K562 (cell line): ENCODE measurements around the gene TBC1D16. TPM values are rescaled to one million over a fixed set of nuclear protein-coding genes. Genes with fewer than 3 reads are reported as not detected.

Source experiments
- ATAC-seq: fragments of 200-7000 bp; cut with Tn5 transposase; 3 replicates; pipeline ENCODE4 v1.9.1; 2020; ENCODE audit warnings: moderate library complexity
- BruUV-seq: library from RNA; stranded (reverse); fragments of 400-500 nt; replicated peaks from 2 replicates; lab custom pipeline; 2021; lab: Mats Ljungman, UMichigan
- CTCF ChIA-PET: fragments of 300-600 bp; formaldehyde crosslinking; extraction: SDS; loops from one replicate; lab custom pipeline; 2021; ENCODE audit warnings: low intra/inter-chr PET ratio; lab: Yijun Ruan, JAX
- POLR2A ChIA-PET: fragments of 300-600, 350-650 bp; sonication (Branson Sonifier 250); formaldehyde crosslinking; extraction: SDS; loops from one replicate; lab custom pipeline; 2021; ENCODE audit warnings: antibody characterized with exemption, inconsistent platforms; lab: Yijun Ruan, JAX
- DNase-seq, 4 experiments: peaks; one replicate each; pipeline versions ENCODE4 v3.0.0 to v3.0.0-alpha.2; 2011 to 2018; ENCODE audit warnings: low spot score in 3 of 4, mixed read lengths in 3 of 4; ENCODE audit errors: extremely low read depth in 1 of 4
- FAIRE-seq: peaks from 2 replicates; lab custom pipeline; 2011; peaks lifted over from hg19 to GRCh38; lab: Jason Lieb, UNC
- H2AFZ ChIP-seq: 2 replicates; pipeline ENCODE4 v1.6.0; 2011; ENCODE audit warnings: low read depth, low read length, control low read depth, inconsistent platforms
- H3K27ac ChIP-seq: fragments of 200-600 bp; 3 replicates; pipeline ENCODE4 v1.8.0; 2011; ENCODE audit warnings: low read depth, mild to moderate bottlenecking, control low read depth, inconsistent platforms, low read length, moderate library complexity, mixed read lengths; ENCODE audit errors: extremely low read depth
- H3K27me3 ChIP-seq, 2 experiments: fragments of 300-600 bp in 1 of 2; 2 replicates in 1 of 2; 3 replicates in 1 of 2; pipeline versions ENCODE4 v1.6.0 to v1.8.0; 2011; ENCODE audit warnings: inconsistent platforms in 2 of 2, low read length in 2 of 2, mild to moderate bottlenecking in 1 of 2, mixed read lengths in 1 of 2, moderate library complexity in 1 of 2; ENCODE audit not compliant: control insufficient read depth in 2 of 2, insufficient read depth in 2 of 2
- H3K36me3 ChIP-seq: fragments of 300-600 bp; 3 replicates; pipeline ENCODE4 v1.8.0; 2011; ENCODE audit warnings: mild to moderate bottlenecking, low read length, inconsistent platforms; ENCODE audit not compliant: control insufficient read depth, insufficient read depth
- H3K4me1 ChIP-seq, 2 experiments: fragments of 200-600 bp in 1 of 2; replicated peaks in 1 of 2; 2 replicates in 1 of 2; 3 replicates in 1 of 2; pipeline versions ENCODE4 v1.5.1 to v1.8.0; 2011; ENCODE audit warnings: inconsistent platforms in 2 of 2, low read length in 2 of 2, mild to moderate bottlenecking in 1 of 2, mixed read lengths in 1 of 2, moderate library complexity in 1 of 2; ENCODE audit not compliant: control insufficient read depth in 2 of 2, insufficient read depth in 2 of 2
- H3K4me2 ChIP-seq: 2 replicates; pipeline ENCODE4 v1.6.1; 2011; ENCODE audit warnings: low read length, control low read depth, inconsistent platforms, mixed read lengths; ENCODE audit not compliant: insufficient read depth
- H3K4me3 ChIP-seq: fragments of 200-600 bp; sonication (generic), shearing (Covaris generic); 2 replicates; pipeline ENCODE4 v1.5.1; 2016; ENCODE audit warnings: control low read depth, inconsistent platforms
- H3K79me2 ChIP-seq: fragments of 200-600 bp; 3 replicates; pipeline ENCODE4 v1.8.0; 2011; ENCODE audit warnings: low read length, inconsistent platforms; ENCODE audit not compliant: control insufficient read depth, insufficient read depth
- H3K9ac ChIP-seq, 2 experiments: 2 replicates each; pipeline versions ENCODE4 v1.6.0 to v1.6.1; 2011; ENCODE audit warnings: low read depth in 2 of 2, low read length in 2 of 2, control low read depth in 1 of 2, inconsistent platforms in 1 of 2, mild to moderate bottlenecking in 1 of 2, mixed read lengths in 1 of 2; ENCODE audit not compliant: insufficient read depth in 1 of 2
- H3K9me1 ChIP-seq: one replicate; pipeline ENCODE4 v1.6.0; 2011; ENCODE audit warnings: inconsistent platforms, mild to moderate bottlenecking, low read length, moderate library complexity; ENCODE audit not compliant: control insufficient read depth, insufficient read depth
- H3K9me3 ChIP-seq: replicated peaks from 2 replicates; pipeline ENCODE4 v1.5.1; 2011; ENCODE audit warnings: low read depth, low read length, inconsistent platforms; ENCODE audit not compliant: control insufficient read depth, insufficient read depth
- H4K20me1 ChIP-seq: replicated peaks from 2 replicates; pipeline ENCODE4 v1.6.1; 2011; ENCODE audit warnings: low read length, inconsistent platforms, mixed read lengths; ENCODE audit not compliant: control insufficient read depth, insufficient read depth
- BCOR ChIP-seq: fragments of 450-650 bp; IDR thresholded peaks from 2 replicates; pipeline ENCODE4 v1.6.1; 2016
- CAMTA2 ChIP-seq: fragments of 250-450 bp; sonication (Bioruptor Pico); conservative IDR thresholded peaks from 2 replicates; pipeline ENCODE4 v1.5.1; 2022
- CEBPG ChIP-seq, 3 experiments: fragments of 200-800 bp in 1 of 3; sonication (Bioruptor generic) in 1 of 3; sonication (generic) in 1 of 3; formaldehyde crosslinking in 1 of 3; IDR thresholded peaks in 2 of 3; conservative IDR thresholded peaks in 1 of 3; 2 replicates each; pipeline versions ENCODE4 v1.6.1 to v1.8.0; 2016 to 2022; ENCODE audit warnings: missing compliant biosample characterization in 2 of 3, missing genetic modification characterization in 2 of 3, mild to moderate bottlenecking in 1 of 3, missing genetic modification reagents in 1 of 3
- ELF1 ChIP-seq: fragments of 200-800 bp; sonication (Bioruptor generic); IDR thresholded peaks from 2 replicates; pipeline ENCODE4 v1.6.1; 2016; ENCODE audit warnings: missing genetic modification characterization, missing compliant biosample characterization
- FOXM1 ChIP-seq, 2 experiments: fragments of 450-650 bp in 1 of 2; sonication (generic) in 1 of 2; formaldehyde crosslinking in 1 of 2; IDR thresholded peaks; 2 replicates each; pipeline versions ENCODE4 v1.6.1 to v1.9.0; 2017 to 2022; ENCODE audit warnings: low read depth in 2 of 2, mild to moderate bottlenecking in 2 of 2, missing genetic modification reagents in 1 of 2, moderate library complexity in 1 of 2
- GABPB1 ChIP-seq: sonication (generic); formaldehyde crosslinking; IDR thresholded peaks from 2 replicates; pipeline ENCODE4 v1.8.0; 2022; ENCODE audit warnings: mild to moderate bottlenecking, missing genetic modification reagents
- HDAC2 ChIP-seq: fragments of 450-650 bp; IDR thresholded peaks from 2 replicates; pipeline ENCODE4 v1.6.1; 2016; ENCODE audit warnings: mild to moderate bottlenecking
- KDM1A ChIP-seq, 2 experiments: fragments of 450-650 bp; IDR thresholded peaks; 2 replicates each; pipeline ENCODE4 v1.6.1; 2016; ENCODE audit warnings: mild to moderate bottlenecking in 2 of 2
- MAFF ChIP-seq: IDR thresholded peaks from 2 replicates; pipeline ENCODE4 v1.6.1; 2012; ENCODE audit warnings: low read length, improper control_type of control experiment
- MCM7 ChIP-seq, 2 experiments: fragments of 450-650 bp; IDR thresholded peaks; 2 replicates each; pipeline ENCODE4 v1.6.1; 2016 to 2018
- ZFP36 ChIP-seq: fragments of 150-350 bp; IDR thresholded peaks from 2 replicates; pipeline ENCODE4 v1.6.1; 2018; ENCODE audit warnings: low read length, low read depth; ENCODE audit not compliant: partially characterized antibody
- ZFP91 ChIP-seq: sonication (generic); formaldehyde crosslinking; IDR thresholded peaks from 2 replicates; pipeline ENCODE4 v1.8.0; 2022; ENCODE audit warnings: mild to moderate bottlenecking, missing genetic modification reagents
- ZNF280B ChIP-seq: fragments of 250-450 bp; sonication (Bioruptor Pico); IDR thresholded peaks from 2 replicates; pipeline ENCODE4 v1.5.1; 2021; ENCODE audit warnings: mild to moderate bottlenecking
- WGBS: fragments of 100-300 bp; shearing (Covaris generic); methylation state at CpG from one replicate; pipeline ENCODE4 v1.1.6; 2016; ENCODE audit warnings: low coverage, mixed read lengths; ENCODE audit not compliant: insufficient coverage; ENCODE audit errors: missing lambda C conversion rate; 5-methylcytosine and 5-hydroxymethylcytosine counted together
- in situ Hi-C: fragments of 300-500 bp; cut with MboI; formaldehyde crosslinking; loops from 4 replicates; pipeline ENCODE4 v1.15.0; 2018; ENCODE audit warnings: inconsistent platforms, mixed read lengths
- intact Hi-C: fragments of 100-400 bp; cut with micrococcal nuclease; formaldehyde crosslinking; loops from 2 replicates; pipeline ENCODE4 v1.14.2; 2022
- polyA plus RNA-seq, 8 experiments: library from polyadenylated mRNA; depleted of rRNA in 4 of 8; stranded (reverse) in 5 of 8; unstranded in 3 of 8; fragments of >200 nt; fragmentation: Nextera tagmentation in 2 of 8; fragmentation: Illumina TruSeq in 1 of 8; extraction: Ambion mirVana in 2 of 8; extraction: Trizol in 1 of 8; gene quantifications; 2 replicates each; pipeline versions ENCODE4 v1.2.1 to v1.2.3, GENCODE V29; 2011 to 2014; ENCODE audit warnings: inconsistent platforms in 1 of 8, missing spikeins in 1 of 8
- total RNA-seq, 7 experiments: library from RNA; depleted of rRNA in 6 of 7; stranded (reverse); fragments of >200 nt in 6 of 7; fragmentation: Illumina TruSeq in 2 of 7; extraction: Trizol in 2 of 7; gene quantifications; 2 replicates each; pipeline versions ENCODE4 v1.2.1 to v1.2.3, GENCODE V29; 2011 to 2021; ENCODE audit warnings: low replicate concordance in 1 of 7

The TBC1D16 gene
- total and polyA plus RNA-seq, 9 of the 15 experiments (the other 6 are each of a cell fraction or from before 2014, with no cell fraction given), result 0.01 to 0.20 (median 0.03) TPM; not detected in 1

- no peak overlapping the region for H3K4me3 ChIP-seq
- no TSS peak for BruUV-seq
- H3K79me2 ChIP-seq, result no peaks in the 10 kb centered on the region
- intact Hi-C loops, result no loop called here
- 7% methylated on average over 12 of the region's 12 CpGs for WGBS
- H4K20me1 ChIP-seq, result 0 out of 2 replicates have a peak, but pooled peaks cover 12% of the 10 kb centered on the region
- H3K9me3 ChIP-seq, result no peaks in the 10 kb centered on the region
- no peaks in the 10 kb centered on the region for H3K9me1 ChIP-seq
- POLR2A ChIA-PET, result no interaction called here
- no peak overlapping the region for H3K9ac ChIP-seq
- FAIRE-seq (no peak), DNase-seq (no peak), ATAC-seq (no peak)
- in situ Hi-C loops, result no loop called here
- peaks cover 0 to 42% of the 10 kb centered on the region in 2 experiments; a peak in 2 of 5 replicates for H3K4me1 ChIP-seq
- 0 out of 4 replicates have a peak, but pooled peaks have one; percentile 20 to 31 for TF ChIP-seq KDM1A (IDR thresholded peaks at IDR 0.05)
- no peak for TF ChIP-seq MCM7 (IDR thresholded peaks at IDR 0.05)
- TF ChIP-seq BCOR, result peak; percentile 55; the same call in 1 of the 2 replicates
- TF ChIP-seq HDAC2, result 0 out of 2 replicates have a peak, but pooled peaks have one; percentile 19
- TF ChIP-seq CAMTA2 (CRISPR knock-in tag), result no peak
- no peak overlapping the region for H3K27ac ChIP-seq
- CTCF ChIA-PET, result no interaction called here
- peaks cover 5 to 50% of the 10 kb centered on the region in 2 experiments; a peak in 4 of 5 replicates for H3K27me3 ChIP-seq
- no peaks in the 10 kb centered on the region for H3K36me3 ChIP-seq
- no peak overlapping the region for H2AFZ ChIP-seq
- H3K4me2 ChIP-seq, result no peak overlapping the region
Measured at GRCh38 chr17:79922798-79923197, 112.9 kb downstream of the TBC1D16 start.

GRCh38 chr17:79922116-79922601, 113.5 kb downstream of the TBC1D16 start:
- Histone ChIP-seq H2AFZ (no peak overlapping the region), H3K9me3 (no peaks in the 10 kb centered on the region), H3K9me1 (no peaks in the 10 kb centered on the region), H3K36me3 (no peaks in the 10 kb centered on the region), H3K4me3 (no peak overlapping the region), H3K9ac (no peak overlapping the region), H3K4me1 (peaks cover 0 to 38% of the 10 kb centered on the region in 2 experiments; a peak in 2 of 5 replicates), H3K79me2 (no peaks in the 10 kb centered on the region), H3K27ac (no peak overlapping the region), H3K4me2 (no peak overlapping the region), H3K27me3 (peaks cover 5 to 57% of the 10 kb centered on the region in 2 experiments; a peak in 4 of 5 replicates), H4K20me1 (peaks cover 12% of the 10 kb centered on the region; the same call in 1 of the 2 replicates)
- no peak for FAIRE-seq
- no peak for ATAC-seq
- in situ Hi-C loops (no loop called here), intact Hi-C loops (no loop called here)
- ChIA-PET CTCF (no interaction called here), POLR2A (no interaction called here)
- BruUV-seq, result no TSS peak
- 1% methylated on average over 15 of the region's 18 CpGs for WGBS
- DNase-seq, result no peak
- TF ChIP-seq MAFF (no peak), ZFP36 (no peak), GABPB1 (CRISPR knock-in tag) (no peak), ELF1 (tag) (no peak), FOXM1 (IDR thresholded peaks at IDR 0.05; ENCODE audit: low read depth) (no peak), FOXM1 (CRISPR knock-in tag; IDR thresholded peaks at IDR 0.05; ENCODE audit: low read depth) (no peak), CEBPG (CRISPR knock-in tag; IDR thresholded peaks at IDR 0.05) (no peak), CEBPG (tag; conservative IDR thresholded peaks at IDR 0.05 in 1 of 2, IDR thresholded peaks at IDR 0.05 in 1 of 2) (no peak), MCM7 (IDR thresholded peaks at IDR 0.05) (no peak), ZFP91 (CRISPR knock-in tag) (no peak), ZNF280B (CRISPR knock-in tag) (no peak)
